Tibial nerve (tissue), 4 donors: Measurements from ENCODE around the gene KRT85.

Source experiments
- EP300 ChIP-seq, 2 donors: sonication (generic); formaldehyde crosslinking; IDR thresholded peaks; one replicate each; pipeline ENCODE4 v1.6.1; 2017; ENCODE audit warnings: antibody characterized with exemption in 2 of 2, mild to moderate bottlenecking in 1 of 2
- POLR2A ChIP-seq, 2 donors: fragments of 450-650 bp; IDR thresholded peaks; one replicate each; pipeline ENCODE4 v1.6.1; 2017; ENCODE audit warnings: antibody characterized with exemption in 2 of 2, mild to moderate bottlenecking in 2 of 2, moderate library complexity in 2 of 2
- TF ChIP-seq, protein P1 (sequence below), 5 experiments: fragments of 200-600 bp in 3 of 5; fragments of 450-650 bp in 2 of 5; sonication (generic) in 3 of 5; IDR thresholded peaks; one replicate each; pipeline ENCODE4 v1.5.1; 2016 to 2019; ENCODE audit warnings: antibody characterized with exemption in 5 of 5, mild to moderate bottlenecking in 3 of 5, moderate library complexity in 2 of 5

DNA sequence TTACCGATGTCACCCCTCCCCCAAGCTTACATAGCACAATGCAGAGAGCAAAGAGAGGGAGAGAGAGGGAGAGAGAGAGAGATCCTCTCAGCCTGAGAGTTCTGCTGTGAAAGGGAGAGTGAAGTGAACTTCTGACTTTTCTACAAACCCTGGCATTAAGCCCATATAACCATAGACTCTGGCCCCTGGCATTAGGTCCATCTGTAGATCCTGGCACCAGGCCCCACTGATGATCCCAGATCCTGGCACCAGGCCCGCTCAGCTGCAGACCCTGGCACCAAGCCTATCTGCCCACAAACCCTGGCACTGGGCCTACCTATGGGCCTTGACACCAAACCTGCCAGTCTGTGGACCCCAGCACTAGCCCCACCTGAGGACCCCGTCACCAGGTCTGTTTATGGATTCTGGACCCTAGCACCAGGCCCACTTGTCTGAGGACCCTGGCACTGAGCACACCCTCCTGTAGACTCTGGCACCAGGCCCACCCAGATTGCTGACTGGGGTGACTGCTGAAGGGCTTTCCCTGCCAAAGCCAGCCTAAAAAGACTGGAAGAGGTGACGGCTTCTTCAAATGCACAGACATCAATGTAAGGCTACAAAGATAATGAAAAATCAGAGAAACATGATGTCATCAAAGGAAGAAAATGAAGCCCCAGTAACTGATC lies 31.6 kb downstream of the KRT85 start:
- TF ChIP-seq, protein P1, sequence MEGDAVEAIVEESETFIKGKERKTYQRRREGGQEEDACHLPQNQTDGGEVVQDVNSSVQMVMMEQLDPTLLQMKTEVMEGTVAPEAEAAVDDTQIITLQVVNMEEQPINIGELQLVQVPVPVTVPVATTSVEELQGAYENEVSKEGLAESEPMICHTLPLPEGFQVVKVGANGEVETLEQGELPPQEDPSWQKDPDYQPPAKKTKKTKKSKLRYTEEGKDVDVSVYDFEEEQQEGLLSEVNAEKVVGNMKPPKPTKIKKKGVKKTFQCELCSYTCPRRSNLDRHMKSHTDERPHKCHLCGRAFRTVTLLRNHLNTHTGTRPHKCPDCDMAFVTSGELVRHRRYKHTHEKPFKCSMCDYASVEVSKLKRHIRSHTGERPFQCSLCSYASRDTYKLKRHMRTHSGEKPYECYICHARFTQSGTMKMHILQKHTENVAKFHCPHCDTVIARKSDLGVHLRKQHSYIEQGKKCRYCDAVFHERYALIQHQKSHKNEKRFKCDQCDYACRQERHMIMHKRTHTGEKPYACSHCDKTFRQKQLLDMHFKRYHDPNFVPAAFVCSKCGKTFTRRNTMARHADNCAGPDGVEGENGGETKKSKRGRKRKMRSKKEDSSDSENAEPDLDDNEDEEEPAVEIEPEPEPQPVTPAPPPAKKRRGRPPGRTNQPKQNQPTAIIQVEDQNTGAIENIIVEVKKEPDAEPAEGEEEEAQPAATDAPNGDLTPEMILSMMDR (IDR thresholded peaks at IDR 0.05) = no peak
- TF ChIP-seq EP300 (IDR thresholded peaks at IDR 0.05) = no peak
- TF ChIP-seq POLR2A (IDR thresholded peaks at IDR 0.05) = no peak
